A549 treated with Mapracorat at 1 μM for 4 hours (cell line): ENCODE results near the gene GRK1. TPM values are rescaled to one million over a fixed set of nuclear protein-coding genes. Genes with fewer than 3 reads are reported as not detected.

Experiments
- total RNA-seq: library from RNA; stranded (reverse); fragments of 200-300 nt; extraction: Qiagen RNA extraction; gene quantifications from 5 replicates; pipeline ENCODE4 v1.2.3, GENCODE V29; 2022

Gene GRK1
- total RNA-seq = 0.04 to 0.05 TPM in 2 of 5 replicates, not detected in the others

GRCh38 chr13:113666951-113667701 lies at the start of gene GRK1:
Gene GRK1 (plus strand): TSS chr13:113667219. CDS start chr13:113667387, 168 bp downstream.

GRCh38 chr13:113657851-113658741 lies 8.9 kb upstream of the GRK1 start, which contains the start of gene ATP4B:
Gene ATP4B (minus strand): TSS chr13:113658198. CDS start chr13:113658144, 54 bp downstream.

GRCh38 chr13:113758651-113759524 lies 91.9 kb downstream of the GRK1 start, which contains the start of gene TMEM255B:
Gene TMEM255B (plus strand): TSS chr13:113759226. CDS start chr13:113759270, 44 bp downstream.

Other genes starting within 250 kb of the GRK1 start
- 14.4 to 16.0 TPM (median 14.8 TPM) in 5 replicates for gene ADPRHL1, start 213.7 kb upstream of the GRK1 start, total RNA-seq
- 9.4 to 11.3 TPM (median 10.7 TPM) in 5 replicates for gene DCUN1D2, start 176.5 kb upstream of the GRK1 start, total RNA-seq
- 88.7 to 119 TPM (median 110 TPM) in 5 replicates for gene TFDP1, start 82.5 kb upstream of the GRK1 start, total RNA-seq
- not detected in 5 replicates for gene ATP4B, start 9.0 kb upstream of the GRK1 start, total RNA-seq
- 0.57 to 1.2 TPM (median 0.67 TPM) in 5 replicates for gene TMEM255B, start 92.0 kb downstream of the GRK1 start, total RNA-seq
- gene GAS6, start 196.9 kb downstream of the GRK1 start, total RNA-seq = 6.4 to 9.7 TPM (median 8.4 TPM) in 5 replicates